Skeletal muscle tissue (tissue), 4 donors: ENCODE measurements around the gene HPS4. TPM values are rescaled to one million over a fixed set of nuclear protein-coding genes. Genes with fewer than 3 reads are reported as not detected.

Experiments
- H3K27ac ChIP-seq: one replicate; pipeline ENCODE4 v1.7.0; 2013; ENCODE audit warnings: mild to moderate bottlenecking, low read depth, low read length, inconsistent platforms
- H3K27me3 ChIP-seq, 3 donors: one replicate each; pipeline ENCODE4 v1.7.0; 2013; ENCODE audit warnings: low read length in 3 of 3; ENCODE audit not compliant: control insufficient read depth in 3 of 3, insufficient read depth in 3 of 3
- H3K36me3 ChIP-seq, 3 donors: one replicate each; pipeline ENCODE4 v1.7.0; 2013; ENCODE audit warnings: low read length in 3 of 3; ENCODE audit not compliant: control insufficient read depth in 3 of 3, insufficient read depth in 3 of 3
- H3K4me1 ChIP-seq, 3 donors: one replicate each; pipeline ENCODE4 v1.7.0; 2013; ENCODE audit warnings: low read length in 3 of 3, mild to moderate bottlenecking in 3 of 3; ENCODE audit not compliant: control insufficient read depth in 3 of 3, insufficient read depth in 3 of 3
- H3K4me3 ChIP-seq, 3 donors: one replicate each; pipeline ENCODE4 v1.7.0; 2013; ENCODE audit warnings: low read length in 3 of 3
- H3K9ac ChIP-seq, 3 donors: one replicate each; pipeline ENCODE4 v1.7.0; 2013; ENCODE audit warnings: low read length in 3 of 3, mild to moderate bottlenecking in 3 of 3, moderate library complexity in 2 of 3, low read depth in 1 of 3
- H3K9me3 ChIP-seq, 3 donors: one replicate each; pipeline ENCODE4 v1.7.0; 2013; ENCODE audit warnings: low read length in 3 of 3; ENCODE audit not compliant: control insufficient read depth in 3 of 3
- total RNA-seq: library from RNA; depleted of rRNA; stranded (reverse); fragments of >200 nt; gene quantifications from one replicate; pipeline ENCODE4 v1.2.3, GENCODE V29; 2014
- donor health status: Osteomylitis.

HPS4 gene
- total RNA-seq, 1 donor from 2014 or later = 20.9 TPM

- peak overlapping the region; percentile 94 for H3K27ac ChIP-seq
These were observed 18.4 kb upstream of the HPS4 start for GRCh38 chr22:26501996-26502395.

GRCh38 chr22:26499188-26499703 is 15.7 kb upstream of the HPS4 start:
- Histone ChIP-seq H3K4me3 (no peak overlapping the region), H3K4me1 (peaks cover 25 to 41% (median 32%) of the 10 kb centered on the region in 3 donors), H3K9me3 (no peaks in the 10 kb centered on the region), H3K27me3 (no peaks in the 10 kb centered on the region), H3K36me3 (peaks cover 53 to 75% (median 63%) of the 10 kb centered on the region in 3 donors), H3K27ac (peak overlapping the region; percentile 25), H3K9ac (peak overlapping the region in 1 of 3 donors; percentile 66)

More at GRCh38 chr22:26501996-26502395, 18.4 kb upstream of the HPS4 start:
- Histone ChIP-seq H3K4me1 (peaks cover 28 to 45% (median 34%) of the 10 kb centered on the region in 3 donors), H3K9me3 (no peaks in the 10 kb centered on the region), H3K4me3 (peak overlapping the region in 1 of 3 donors; percentile 58), H3K36me3 (peaks cover 44 to 75% (median 65%) of the 10 kb centered on the region in 3 donors), H3K9ac (peak overlapping the region in 1 of 3 donors; percentile 69), H3K27me3 (no peaks in the 10 kb centered on the region)

GRCh38 chr22:26496456-26496855 is 12.9 kb upstream of the HPS4 start:
- Histone ChIP-seq H3K4me1 (peaks cover 2 to 17% (median 8%) of the 10 kb centered on the region in 3 donors), H3K27me3 (no peaks in the 10 kb centered on the region), H3K36me3 (peaks cover 64 to 74% (median 72%) of the 10 kb centered on the region in 3 donors), H3K4me3 (no peak overlapping the region), H3K27ac (no peak overlapping the region), H3K9ac (no peak overlapping the region), H3K9me3 (no peaks in the 10 kb centered on the region)

DNA sequence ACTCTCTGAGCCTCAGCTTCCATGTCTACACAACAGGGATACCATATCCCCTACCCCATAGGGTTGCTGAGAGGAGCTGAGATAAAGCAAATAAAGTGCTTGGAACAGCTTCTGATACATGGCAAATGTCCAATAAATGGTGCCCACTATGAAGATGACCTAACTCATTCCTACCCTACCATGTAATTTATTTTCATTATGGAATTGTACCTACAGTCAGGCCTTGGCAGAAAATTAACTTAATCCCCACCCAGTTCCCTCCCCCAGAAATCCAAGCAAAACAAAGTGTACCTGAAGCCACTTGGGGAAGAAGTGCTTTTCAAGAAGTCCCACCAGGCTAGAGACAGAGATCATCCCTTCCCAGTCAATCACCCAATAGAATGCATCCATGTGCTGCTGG is 10.9 kb upstream of the HPS4 start:
- H3K27me3 ChIP-seq = no peaks in the 10 kb centered on the region
- H3K9me3 ChIP-seq = no peaks in the 10 kb centered on the region
- no peak overlapping the region for H3K9ac ChIP-seq
- no peak overlapping the region for H3K27ac ChIP-seq
- no peak overlapping the region for H3K4me3 ChIP-seq
- H3K36me3 ChIP-seq = peaks cover 72 to 82% (median 82%) of the 10 kb centered on the region in 3 donors
- H3K4me1 ChIP-seq = peaks cover 0 to 8% (median 5%) of the 10 kb centered on the region in 3 donors

DNA sequence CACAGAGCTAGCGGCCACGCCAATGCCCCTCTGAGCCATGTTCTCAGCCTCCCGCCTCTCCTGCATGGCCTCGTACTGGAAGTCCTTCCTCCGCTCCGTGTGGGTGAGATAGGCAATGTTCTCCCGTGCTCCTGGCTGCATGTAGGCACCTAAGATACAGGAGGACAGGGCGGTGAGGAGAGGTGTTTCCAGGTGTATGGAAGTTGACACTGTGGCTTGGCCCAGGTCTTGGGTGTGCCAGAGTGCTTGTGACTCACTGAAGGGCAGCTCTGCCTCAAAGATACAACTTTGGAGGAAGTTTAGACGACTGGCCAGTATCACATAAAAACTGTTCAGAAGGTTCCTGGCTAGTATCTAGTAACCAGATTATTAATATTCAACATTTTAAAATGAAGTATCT is 8.6 kb upstream of the HPS4 start:
- Histone ChIP-seq H3K9me3 (no peaks in the 10 kb centered on the region), H3K4me3 (no peak overlapping the region), H3K36me3 (peaks cover 79 to 92% (median 86%) of the 10 kb centered on the region in 3 donors), H3K27ac (no peak overlapping the region), H3K27me3 (no peaks in the 10 kb centered on the region), H3K4me1 (no peaks in the 10 kb centered on the region), H3K9ac (no peak overlapping the region)

- Histone ChIP-seq H3K36me3 (peaks cover 58 to 70% (median 65%) of the 10 kb centered on the region in 3 donors), H3K4me1 (peaks cover 7 to 11% (median 7%) of the 10 kb centered on the region in 3 donors), H3K9me3 (no peaks in the 10 kb centered on the region), H3K4me3 (no peak overlapping the region), H3K9ac (no peak overlapping the region), H3K27ac (no peak overlapping the region), H3K27me3 (no peaks in the 10 kb centered on the region)
These were observed 6.0 kb upstream of the HPS4 start for GRCh38 chr22:26489447-26490036.

GRCh38 chr22:26487996-26488395 is 4.4 kb upstream of the HPS4 start:
- peaks cover 13 to 18% (median 18%) of the 10 kb centered on the region in 3 donors for H3K4me1 ChIP-seq
- H3K9ac ChIP-seq = no peak overlapping the region
- no peak overlapping the region for H3K4me3 ChIP-seq
- no peaks in the 10 kb centered on the region for H3K27me3 ChIP-seq
- no peaks in the 10 kb centered on the region for H3K9me3 ChIP-seq
- peaks cover 44 to 56% (median 51%) of the 10 kb centered on the region in 3 donors for H3K36me3 ChIP-seq
- H3K27ac ChIP-seq = no peak overlapping the region

DNA sequence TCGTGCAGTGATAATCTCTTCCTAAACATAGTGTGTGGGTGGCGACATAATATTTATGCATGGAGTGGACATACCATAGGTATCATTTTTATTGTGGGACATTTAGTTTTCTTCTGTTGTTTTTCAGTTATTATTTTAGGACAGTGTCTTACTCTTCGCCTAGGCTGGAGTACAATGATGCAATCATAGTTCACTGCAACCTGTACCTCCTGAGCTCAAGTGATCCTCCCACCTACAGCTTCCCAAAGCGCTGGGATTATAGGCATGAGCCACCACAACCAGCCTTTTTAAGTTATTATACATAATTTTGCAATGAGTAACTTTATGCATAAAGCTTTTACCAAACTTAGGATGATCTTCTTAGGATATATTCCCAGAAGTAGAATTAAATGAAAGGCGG is 2.8 kb upstream of the HPS4 start:
- Histone ChIP-seq H3K27ac (no peak overlapping the region), H3K9ac (no peak overlapping the region)

GRCh38 chr22:26485806-26486390 is 2.3 kb upstream of the HPS4 start:
- Histone ChIP-seq H3K9ac (no peak overlapping the region), H3K9me3 (no peaks in the 10 kb centered on the region), H3K4me1 (peaks cover 29 to 39% (median 39%) of the 10 kb centered on the region in 3 donors), H3K4me3 (no peak overlapping the region), H3K27ac (no peak overlapping the region), H3K36me3 (peaks cover 28 to 45% (median 38%) of the 10 kb centered on the region in 3 donors), H3K27me3 (no peaks in the 10 kb centered on the region)

More for the DNA sequence above, 2.8 kb upstream of the HPS4 start:
- Histone ChIP-seq H3K36me3 (peaks cover 32 to 45% (median 41%) of the 10 kb centered on the region in 3 donors), H3K9me3 (no peaks in the 10 kb centered on the region), H3K27me3 (no peaks in the 10 kb centered on the region), H3K4me3 (no peak overlapping the region), H3K4me1 (peaks cover 24 to 34% (median 34%) of the 10 kb centered on the region in 3 donors)

DNA sequence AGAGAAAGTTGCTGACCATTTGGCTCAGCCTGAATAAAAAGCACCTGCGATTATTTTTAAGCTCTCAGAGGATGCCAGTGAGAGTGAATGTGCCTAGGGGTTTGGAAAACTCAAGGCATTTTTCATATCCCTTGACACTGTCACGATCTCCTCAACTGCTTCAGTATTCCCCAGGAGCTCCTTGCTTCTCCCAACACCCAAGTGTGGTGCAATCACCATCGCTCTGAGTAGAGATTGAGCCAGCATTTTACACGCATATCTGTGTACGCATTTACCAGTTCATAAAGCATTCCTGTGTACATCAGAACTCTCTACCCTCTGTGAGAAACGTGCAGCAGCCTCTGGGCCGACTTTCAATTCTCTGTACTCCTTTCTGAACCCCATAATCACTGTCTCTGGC is 1.4 kb upstream of the HPS4 start:
- H3K4me3 ChIP-seq = peak overlapping the region in 1 of 3 donors; percentile 99

More for the DNA sequence above, 1.4 kb upstream of the HPS4 start:
- Histone ChIP-seq H3K4me1 (peaks cover 36 to 48% (median 48%) of the 10 kb centered on the region in 3 donors), H3K9me3 (no peaks in the 10 kb centered on the region), H3K27me3 (no peaks in the 10 kb centered on the region), H3K27ac (peak overlapping the region; percentile 98), H3K36me3 (peaks cover 23 to 41% (median 38%) of the 10 kb centered on the region in 3 donors), H3K9ac (peak overlapping the region; percentile 43 to 99 (median 98))
